Activated CD4-positive, alpha-beta T cell treated with anti-CD3 and anti-CD28 coated beads, Interleukin-2, amount 10 ng/mL, durations not matched to agents 24 days and 14 days (primary cell): ENCODE results near the gene TMC7. TPM values are rescaled to one million over a fixed set of nuclear protein-coding genes. Genes with fewer than 3 reads are reported as not detected.

Experiments
- DNase-seq: peaks from one replicate; pipeline ENCODE4 v3.0.0; 2022
- H3K27ac Mint-ChIP-seq: one replicate; pipeline ENCODE4 v1.8.0; 2022; ENCODE audit warnings: mild to moderate bottlenecking, mixed read lengths
- H3K27me3 Mint-ChIP-seq: one replicate; pipeline ENCODE4 v1.8.0; 2022; ENCODE audit warnings: mixed read lengths
- H3K36me3 Mint-ChIP-seq: one replicate; pipeline ENCODE4 v1.8.0; 2022; ENCODE audit warnings: low read depth, mild to moderate bottlenecking, mixed read lengths
- H3K4me1 Mint-ChIP-seq: one replicate; pipeline ENCODE4 v1.8.0; 2021; ENCODE audit warnings: mixed read lengths
- H3K4me3 Mint-ChIP-seq: one replicate; pipeline ENCODE4 v1.8.0; 2022; ENCODE audit warnings: mild to moderate bottlenecking, moderate library complexity, mixed read lengths
- H3K9me3 Mint-ChIP-seq: one replicate; pipeline ENCODE4 v1.8.0; 2021; ENCODE audit warnings: mixed read lengths
- intact Hi-C: fragments of 100-400 bp; cut with micrococcal nuclease; formaldehyde crosslinking; loops from one replicate; pipeline ENCODE4 v1.15.1; 2023
- total RNA-seq: library from RNA; stranded (reverse); gene quantifications from 2 replicates; pipeline ENCODE4 v1.2.3, GENCODE V29; 2022

TMC7 gene
- total RNA-seq, 1 donor from 2014 or later: not detected

DNA sequence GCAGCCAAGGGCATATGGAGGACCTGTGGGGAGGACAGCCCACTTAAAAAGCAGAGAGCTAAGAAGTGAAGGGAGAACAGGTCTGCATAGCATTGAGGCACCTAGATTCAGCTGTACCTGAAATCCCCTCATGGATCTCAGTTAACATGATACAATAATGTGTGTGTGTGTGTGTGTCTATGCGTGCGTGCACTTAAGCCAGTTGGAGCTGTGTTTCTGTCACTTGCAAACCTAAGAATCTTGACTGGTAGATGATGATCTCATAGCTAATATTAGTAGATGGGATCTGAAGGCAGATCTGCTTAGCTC is 128.3 kb downstream of the TMC7 start:
- peaks cover 39% of the 10 kb centered on the region for H3K4me1 Mint-ChIP-seq
- H3K27ac Mint-ChIP-seq: peak overlapping the region; percentile 81
- H3K9me3 Mint-ChIP-seq: no peaks in the 10 kb centered on the region
- H3K36me3 Mint-ChIP-seq: peaks cover 13% of the 10 kb centered on the region
- intact Hi-C loops: no loop called here
- no peak for DNase-seq
- H3K27me3 Mint-ChIP-seq: peaks cover 9% of the 10 kb centered on the region
- H3K4me3 Mint-ChIP-seq: no peak overlapping the region

Other genes with a start within 250 kb of the TMC7 start
- 1,857 and 1,884 TPM in 2 replicates for gene RPS15A, start 193.6 kb upstream of the TMC7 start, total RNA-seq
- 97.2 and 98.5 TPM in 2 replicates for gene ARL6IP1, start 182.4 kb upstream of the TMC7 start, total RNA-seq
- 146 and 148 TPM in 2 replicates for gene SMG1, start 57.5 kb upstream of the TMC7 start, total RNA-seq
- 21.6 and 22.0 TPM in 2 replicates for gene COQ7, start 83.7 kb downstream of the TMC7 start, total RNA-seq
- 57.6 and 58.4 TPM in 2 replicates for gene ITPRIPL2, start 130.0 kb downstream of the TMC7 start, total RNA-seq
- 1.3 and 1.9 TPM in 2 replicates for gene SYT17, start 184.3 kb downstream of the TMC7 start, total RNA-seq